ENCODE results near the gene OR2L13.

The OR2L13 gene

GRCh38 chr1:248140846-248141245 is 45.9 kb downstream of the OR2L13 start:
- DNase-seq (ENCODE audit: insufficient read length, low spot score) (no peak), FAIRE-seq (no peak)
- TF ChIP-seq CTCF (IDR thresholded peaks at IDR 0.05; ENCODE audit: insufficient read depth, missing control alignments): no peak

- FAIRE-seq: no peak
- no peak for TF ChIP-seq CTCF (IDR thresholded peaks at IDR 0.05; ENCODE audit: insufficient read depth, missing control alignments)
- no peak for DNase-seq (ENCODE audit: insufficient read length, low spot score)
Measured at GRCh38 chr1:248143311-248143710, 48.3 kb downstream of the OR2L13 start.

DNA sequence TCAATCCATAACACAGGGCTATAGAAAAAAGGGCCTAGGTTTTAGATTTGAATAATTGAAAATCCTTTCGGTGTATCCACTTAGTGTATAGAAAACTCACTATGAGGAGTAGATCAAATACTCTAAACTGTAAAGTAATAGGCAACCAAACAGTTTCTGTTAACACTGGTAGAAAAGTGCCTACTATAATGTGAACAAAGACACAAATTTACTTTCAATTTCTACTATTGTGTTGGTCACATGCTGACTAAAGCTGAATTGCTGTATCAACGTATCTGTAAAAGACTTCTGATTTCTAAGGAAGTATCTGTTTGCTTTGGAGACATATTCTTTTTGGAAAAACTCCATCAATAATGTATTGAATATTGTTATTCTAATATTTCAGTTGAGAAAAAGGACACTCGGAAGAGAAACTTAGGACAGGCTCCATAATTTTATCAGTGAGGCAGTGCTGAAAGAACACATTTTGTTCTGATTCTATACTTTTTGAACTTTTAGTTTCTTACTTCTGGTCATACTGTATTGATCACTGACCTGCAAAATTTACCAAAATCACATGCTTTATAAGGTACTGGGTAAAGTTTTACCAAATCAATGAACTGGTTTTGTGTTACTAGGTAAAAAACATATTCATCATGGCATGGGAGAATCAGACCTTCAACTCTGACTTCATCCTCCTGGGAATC is 49.7 kb downstream of the OR2L13 start, which contains the start of gene OR2M5:
OR2M5 (plus strand) TSS at position 636 of the 686 bp plus-strand sequence; CDS start at position 636, 0 bp downstream.
- TF ChIP-seq CTCF (IDR thresholded peaks at IDR 0.05; ENCODE audit: insufficient read depth, missing control alignments): no peak
- DNase-seq (ENCODE audit: insufficient read length, low spot score) (no peak), FAIRE-seq (no peak)
